IPS-11a (cell line): ENCODE data around the gene SLC6A3.
"Not testable (repeated sequence)": the region's sequence is repeated elsewhere in the genome, so short reads cannot be mapped to it uniquely, and the experiment has no call there.

Experiments used
- H3K4me3 ChIP-seq: one replicate; pipeline ENCODE4 v1.5.1; 2013; ENCODE audit warnings: low read depth, low read length, control low read depth

The SLC6A3 gene

DNA sequence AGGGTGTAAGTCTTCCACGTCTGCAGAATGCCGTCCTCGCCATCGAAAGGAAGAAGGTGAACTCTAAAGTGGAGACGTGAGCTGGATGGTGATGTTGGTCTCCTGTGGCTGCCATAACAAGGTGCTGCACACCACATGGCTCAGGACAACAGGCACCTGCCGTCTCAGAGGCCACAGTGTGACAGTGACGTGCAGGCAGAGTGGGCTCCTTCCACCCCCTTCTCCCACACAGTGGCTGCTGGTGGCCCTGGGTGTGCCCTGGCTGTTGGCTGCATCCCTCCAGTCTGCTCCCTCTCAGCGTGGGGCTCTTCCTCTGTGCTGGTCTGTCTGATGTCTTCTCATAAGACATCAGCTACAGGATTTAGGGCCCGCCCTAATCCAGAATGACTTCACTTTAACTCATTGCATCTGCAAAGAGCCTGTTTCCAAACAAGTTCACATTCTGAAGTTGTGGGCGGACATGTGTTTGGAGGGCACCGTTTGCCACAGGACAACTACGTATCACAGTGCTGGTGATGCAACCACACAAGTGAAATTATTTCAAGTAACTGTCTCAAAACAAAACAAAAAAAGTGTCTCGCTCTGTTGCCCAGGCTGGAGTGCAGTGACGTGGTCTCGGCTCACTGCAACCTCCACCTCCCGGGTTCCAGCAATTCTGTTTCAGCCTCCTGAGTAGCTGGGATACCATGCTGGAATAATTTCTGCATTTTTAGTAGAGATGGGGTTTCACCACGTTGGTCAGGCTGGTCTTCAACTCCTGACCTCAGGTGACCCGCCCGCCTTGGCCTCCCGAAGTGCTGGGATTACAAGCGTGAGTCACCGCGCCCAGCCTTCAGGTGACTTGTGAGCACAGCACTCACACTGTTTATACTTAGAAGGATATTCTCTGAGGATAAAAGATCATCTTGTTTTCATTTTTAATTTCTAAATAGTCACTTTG, 69.1 kb downstream of the SLC6A3 start:
- H3K4me3 ChIP-seq, result no peak overlapping the region

DNA sequence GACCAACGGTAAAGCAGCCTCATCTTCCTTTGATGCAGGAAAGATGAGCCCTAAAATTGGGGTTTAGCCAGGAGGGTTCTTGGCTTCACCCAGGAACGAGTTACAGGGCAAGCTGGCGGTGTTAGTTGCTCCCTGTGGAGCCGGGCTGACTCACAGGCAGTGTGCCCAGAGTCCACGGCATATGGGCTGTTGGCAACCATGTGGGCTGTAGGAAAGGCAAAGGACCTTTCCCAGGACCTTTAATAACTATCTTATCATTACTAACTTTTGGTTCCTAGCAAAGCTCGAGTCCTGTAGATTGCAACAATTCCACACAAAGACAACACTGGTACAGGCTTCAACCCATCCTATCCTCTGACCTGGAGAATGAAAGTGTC, 70.6 kb downstream of the SLC6A3 start:
- no peak overlapping the region for H3K4me3 ChIP-seq

DNA sequence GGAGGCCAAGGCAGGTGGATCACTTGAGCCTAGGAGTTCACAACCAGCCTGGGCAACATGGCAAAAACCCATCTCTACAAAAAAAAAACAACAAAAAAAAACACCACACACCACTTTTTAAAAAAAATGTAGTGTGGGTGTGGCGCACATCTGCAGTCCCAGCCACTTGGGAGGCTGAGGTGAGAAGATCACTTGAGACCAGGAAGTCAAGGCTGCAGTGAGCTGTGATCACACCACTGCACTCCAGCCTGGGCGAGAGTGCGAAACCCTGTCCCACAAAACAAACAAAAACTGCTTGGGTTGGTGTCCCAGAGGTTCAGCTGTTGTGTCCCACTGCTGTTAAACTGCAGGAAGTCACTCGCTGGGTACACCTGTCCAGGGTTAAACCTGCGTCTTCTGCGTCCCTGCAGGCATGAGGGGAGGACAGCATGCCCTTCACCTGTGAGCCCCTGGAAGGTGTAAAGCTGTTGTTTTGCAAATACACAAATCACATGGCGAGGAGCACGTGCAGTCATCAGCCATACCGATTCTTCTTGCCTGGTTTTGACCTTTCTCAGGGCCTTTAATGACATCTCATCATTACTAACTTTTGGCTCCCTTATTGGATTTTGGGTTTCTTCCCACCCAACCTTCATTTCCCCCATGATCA, 71.1 kb downstream of the SLC6A3 start:
- H3K4me3 ChIP-seq, result no peak overlapping the region

DNA sequence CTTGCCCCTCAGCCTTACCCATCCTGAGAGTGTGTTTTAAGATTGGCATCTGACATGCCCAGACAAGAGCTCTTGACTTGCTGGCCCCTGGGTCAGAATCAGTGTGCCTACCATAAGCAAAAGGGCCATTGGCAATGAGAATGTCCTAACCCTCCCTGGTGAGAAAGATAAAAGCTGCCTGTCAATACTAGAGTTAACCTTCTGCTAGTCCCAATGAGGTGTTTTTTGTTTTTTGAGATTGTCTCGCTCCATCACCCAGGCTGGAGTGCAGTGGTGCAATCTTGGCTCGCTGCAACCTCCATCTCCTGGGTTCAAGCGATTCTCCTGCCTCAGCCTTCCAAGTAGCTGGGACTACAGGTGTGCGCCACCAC, 73.3 kb downstream of the SLC6A3 start:
- not testable (repeated sequence) for H3K4me3 ChIP-seq

DNA sequence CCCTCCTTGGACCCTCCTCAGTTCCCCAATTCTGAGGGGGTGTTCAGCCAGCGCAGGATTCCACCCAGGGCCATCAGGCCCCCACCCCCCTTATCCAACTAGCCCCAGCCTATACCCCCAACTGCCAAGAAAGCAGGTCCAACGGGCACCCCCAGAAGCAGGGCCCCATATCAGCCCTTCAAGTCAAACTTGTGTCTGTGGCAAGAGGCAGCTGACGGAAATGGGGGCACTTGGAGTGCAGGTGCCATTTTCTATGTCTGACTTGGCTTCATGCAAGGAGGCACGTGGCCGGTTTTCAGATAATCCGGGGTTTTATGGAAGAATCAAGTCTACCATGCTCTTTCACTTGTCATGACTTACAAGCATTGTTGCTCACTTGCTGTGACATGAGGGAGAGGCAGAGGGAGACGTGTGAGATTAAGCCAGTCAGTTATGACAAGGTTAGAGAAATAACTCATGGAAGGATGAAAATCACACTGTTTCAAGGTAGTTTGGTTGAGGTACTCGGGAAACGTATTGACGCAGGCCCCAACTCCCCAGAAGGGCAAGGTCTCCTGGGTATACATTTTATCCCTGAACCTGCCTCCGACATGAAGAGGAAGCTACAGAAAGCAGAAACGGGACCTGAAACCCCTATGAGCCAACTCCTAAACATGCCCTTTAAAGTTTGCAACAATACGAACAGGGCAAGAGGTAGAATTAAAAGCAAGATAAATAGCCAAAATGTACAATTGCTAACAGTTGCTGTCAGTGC, 73.8 kb downstream of the SLC6A3 start:
- no peak overlapping the region for H3K4me3 ChIP-seq

DNA sequence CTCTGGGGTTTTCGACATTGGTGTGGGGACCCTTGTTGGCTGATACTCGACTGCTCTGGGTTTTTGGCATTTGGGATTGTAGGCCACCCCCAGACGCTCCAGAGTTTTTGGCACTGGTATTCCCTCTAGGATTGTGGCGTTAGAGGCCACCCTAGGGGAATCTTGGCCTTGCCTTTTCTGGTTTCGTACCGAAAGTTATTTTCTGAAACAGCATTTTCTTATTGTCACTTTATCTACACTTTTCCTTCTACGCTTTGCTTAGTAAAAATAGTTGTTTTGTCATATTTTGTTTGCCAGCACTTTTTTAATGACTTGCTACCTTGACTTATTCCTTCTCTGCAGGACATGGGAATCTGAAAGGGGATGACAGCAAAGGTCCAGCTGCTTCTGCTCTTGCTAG, 75.2 kb downstream of the SLC6A3 start:
- H3K4me3 ChIP-seq, result no peak overlapping the region

DNA sequence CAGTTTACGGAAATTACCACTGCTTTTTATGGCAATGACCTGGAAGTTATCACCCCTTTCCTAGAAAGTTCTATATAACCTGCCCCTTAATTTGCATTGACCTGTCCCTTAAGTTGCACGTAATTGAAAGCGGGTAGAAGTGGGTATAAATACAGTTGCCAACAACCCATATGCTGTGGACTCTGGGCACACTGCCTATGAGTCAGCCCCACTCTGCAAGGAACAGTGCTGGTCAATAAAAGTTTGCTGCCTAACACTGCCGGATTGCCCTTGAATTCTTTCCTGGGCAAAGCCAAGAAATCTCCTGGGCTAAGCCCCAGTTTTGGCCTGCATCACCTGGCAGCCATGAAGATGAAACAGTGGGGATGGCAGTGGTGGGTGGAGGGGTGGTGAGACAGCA, 76.5 kb downstream of the SLC6A3 start:
- H3K4me3 ChIP-seq, result no peak overlapping the region

DNA sequence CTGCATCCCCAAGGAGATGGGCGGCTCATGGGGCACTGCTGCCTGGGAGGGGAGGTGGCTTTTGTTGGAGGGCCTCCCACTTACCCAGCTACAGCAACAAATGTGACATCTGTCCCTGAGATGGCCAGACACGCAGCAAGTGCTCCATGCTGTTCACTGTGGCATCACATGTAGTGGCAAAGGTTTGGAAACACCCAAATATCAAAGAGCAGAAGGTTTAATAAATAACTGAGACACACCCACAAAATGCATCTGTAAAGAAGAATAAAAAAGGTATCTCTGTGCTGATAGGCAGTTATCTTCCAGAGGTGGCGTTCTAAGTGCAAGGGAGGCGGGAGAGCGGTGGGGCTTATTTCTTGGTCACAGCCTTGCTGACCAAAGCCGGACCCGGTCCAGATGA, 77.0 kb downstream of the SLC6A3 start:
- H3K4me3 ChIP-seq, result no peak overlapping the region

DNA sequence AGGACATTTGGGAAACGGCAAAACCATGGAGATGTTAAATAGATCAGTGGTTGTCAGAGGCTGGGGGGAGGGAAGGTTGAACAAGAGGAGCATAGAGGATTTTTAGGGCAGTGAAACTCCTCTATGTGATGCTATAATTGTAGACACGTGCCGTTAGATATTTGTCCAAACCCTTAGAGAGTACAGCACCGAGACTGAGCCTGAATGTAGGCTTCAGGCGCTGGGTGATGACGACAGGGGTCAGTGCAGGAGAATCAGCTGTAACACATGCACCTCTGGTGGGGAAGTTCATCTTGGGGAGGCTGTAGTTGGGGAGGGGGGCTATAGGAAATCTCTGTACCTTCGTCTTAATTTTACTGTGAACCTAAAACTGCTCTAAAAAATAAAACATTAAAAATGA, 78.1 kb downstream of the SLC6A3 start:
- H3K4me3 ChIP-seq, result no peak overlapping the region

DNA sequence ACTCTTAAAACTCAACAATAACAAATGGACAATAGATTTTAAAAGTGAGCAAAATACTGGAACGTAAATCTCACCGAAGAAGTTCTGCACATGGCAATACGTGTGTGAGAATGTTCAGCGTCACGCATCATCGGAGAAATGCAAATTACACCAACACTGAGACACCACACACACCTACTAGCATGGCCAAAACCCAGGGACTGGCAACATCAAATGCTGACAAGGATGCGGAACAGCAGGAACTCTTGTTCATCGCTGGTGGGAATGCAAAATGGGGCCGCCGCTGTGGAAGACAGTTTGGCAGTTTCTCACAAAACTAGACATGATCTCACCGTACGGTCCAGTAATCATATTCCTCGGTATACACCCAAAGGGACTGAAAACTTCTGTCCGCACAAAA, 78.7 kb downstream of the SLC6A3 start:
- no peak overlapping the region for H3K4me3 ChIP-seq

DNA sequence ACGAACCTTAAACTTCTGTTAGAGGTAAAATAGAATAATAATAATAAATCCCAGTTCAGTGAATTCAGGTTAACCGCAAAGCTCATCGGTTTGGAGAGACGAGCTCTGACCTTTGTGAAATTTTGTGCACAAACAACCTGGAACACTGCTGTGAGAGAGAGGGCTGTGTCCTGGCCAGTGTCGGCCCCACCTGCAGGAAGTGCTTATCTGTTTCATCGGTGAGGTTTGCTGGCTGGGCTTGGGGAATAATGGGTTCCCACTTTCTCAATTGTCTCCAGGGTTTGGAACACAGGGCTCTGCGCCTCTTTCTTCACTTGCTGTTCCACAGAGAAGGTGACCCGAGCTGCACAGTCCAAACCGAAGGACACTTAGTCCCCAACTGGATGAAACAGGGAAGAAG, 81.0 kb downstream of the SLC6A3 start:
- no peak overlapping the region for H3K4me3 ChIP-seq

DNA sequence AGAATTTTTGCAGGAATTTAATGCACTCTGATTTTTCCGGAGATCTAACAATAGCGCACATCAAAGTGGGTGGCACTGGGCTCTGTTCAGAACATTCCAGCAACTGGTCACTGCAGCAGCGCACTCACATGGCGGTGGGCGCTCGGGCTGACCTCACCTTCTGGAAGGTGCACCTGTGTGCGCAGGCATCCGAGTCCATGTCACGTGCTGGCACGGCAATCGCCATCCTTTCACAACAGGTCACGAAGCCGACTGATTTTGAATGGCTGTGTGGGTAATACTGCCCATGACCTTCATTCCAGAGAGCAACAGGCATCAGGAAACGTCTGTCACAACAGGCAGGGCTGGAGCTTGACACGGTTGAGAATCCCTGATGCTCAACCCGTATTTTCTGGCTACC, 81.7 kb downstream of the SLC6A3 start:
- H3K4me3 ChIP-seq, result no peak overlapping the region

DNA sequence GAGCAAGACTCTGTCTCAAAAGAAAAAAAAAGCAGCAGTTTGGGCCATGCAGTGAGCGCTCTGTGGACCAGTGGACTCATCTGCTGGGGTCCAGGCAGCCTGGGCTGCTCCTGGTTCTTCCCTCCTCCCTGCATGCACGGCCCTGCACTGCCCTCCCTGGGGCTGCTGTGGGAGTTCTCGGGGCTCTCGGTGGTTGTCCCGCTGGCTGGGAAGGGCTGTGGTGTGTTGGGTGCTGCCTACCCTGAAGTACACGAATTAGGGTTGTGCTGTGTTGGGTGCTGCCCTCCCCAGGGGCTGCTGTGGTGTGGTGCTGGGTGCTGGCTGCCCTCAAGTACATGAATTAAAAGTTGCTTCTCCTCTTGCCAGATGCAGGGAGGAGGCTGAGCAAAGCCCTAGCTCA, 82.1 kb downstream of the SLC6A3 start:
- no peak overlapping the region for H3K4me3 ChIP-seq

DNA sequence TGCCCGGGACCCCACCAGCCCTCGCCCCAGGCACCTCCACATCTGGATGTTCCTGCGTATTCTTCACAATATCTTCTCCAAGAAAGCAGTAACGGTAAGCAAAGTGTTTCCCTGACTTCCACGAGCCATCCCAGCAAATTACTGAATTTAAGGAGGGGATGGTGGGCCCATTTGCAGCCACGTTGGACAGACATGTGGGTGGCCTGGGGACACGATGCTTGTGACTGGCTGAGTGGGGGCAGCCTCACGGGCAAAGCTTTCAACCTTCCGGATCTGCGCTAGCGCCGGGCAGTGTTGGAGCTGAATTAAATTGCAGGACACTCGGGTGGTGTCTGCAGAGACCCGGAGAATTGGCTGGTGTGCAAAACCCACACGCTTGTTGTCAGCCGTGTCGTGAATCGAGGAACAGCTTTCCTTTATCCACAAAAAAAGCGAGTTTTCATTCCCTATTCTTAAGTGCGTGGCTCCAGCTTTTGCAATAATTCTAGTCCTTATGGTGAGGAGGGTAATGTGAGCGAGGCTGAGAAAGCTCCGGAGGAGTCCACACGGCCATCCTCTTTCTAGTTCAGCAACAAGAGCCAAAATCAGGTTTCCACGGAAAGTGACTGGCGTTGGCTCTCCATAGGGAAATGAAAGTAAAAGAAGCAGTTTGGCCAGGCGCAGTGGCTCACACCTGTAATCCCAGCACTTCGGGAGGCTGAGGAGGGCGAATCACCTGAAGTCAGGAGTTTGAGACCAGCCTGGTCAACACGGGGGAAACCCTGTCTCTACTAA, 82.8 kb downstream of the SLC6A3 start:
- no peak overlapping the region for H3K4me3 ChIP-seq

DNA sequence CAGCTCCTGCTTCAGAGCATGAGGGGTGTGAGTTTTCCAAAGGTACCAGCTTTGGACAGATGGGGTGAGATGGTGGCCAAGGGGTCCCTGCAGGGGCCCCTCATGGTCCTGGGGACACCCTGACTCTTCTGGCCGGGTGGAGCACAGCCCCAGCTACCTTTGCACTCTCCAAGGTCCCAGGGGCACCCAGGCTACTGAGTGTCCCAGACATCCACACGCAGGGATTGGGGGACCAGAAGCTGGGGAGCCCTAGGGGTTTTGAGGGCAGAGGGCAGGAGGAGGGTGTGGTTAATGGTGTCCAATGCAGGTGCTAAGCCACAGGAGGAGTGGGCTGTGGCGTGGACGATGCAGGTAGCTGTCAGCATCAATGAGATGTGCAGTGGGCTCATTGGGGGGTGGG, 84.4 kb downstream of the SLC6A3 start:
- no peak overlapping the region for H3K4me3 ChIP-seq

DNA sequence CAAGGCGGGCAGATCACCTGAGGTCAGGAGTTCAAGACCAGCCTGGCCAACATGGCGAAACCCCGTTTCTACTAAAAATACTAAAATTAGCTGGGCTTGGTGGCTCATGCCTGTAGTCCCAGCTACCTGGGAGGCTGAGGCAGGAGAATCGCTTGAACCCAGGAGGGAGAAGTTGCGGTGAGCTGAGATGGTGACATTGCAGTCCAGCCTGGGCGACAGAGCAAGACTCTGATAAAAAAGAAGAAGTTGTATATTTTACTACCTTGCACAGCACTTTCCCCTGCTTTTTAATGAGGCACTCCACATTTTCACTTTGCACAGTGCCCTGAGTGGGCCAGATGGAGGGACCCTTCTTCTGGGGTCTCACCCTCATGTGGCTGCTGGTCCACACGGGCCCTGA, 84.9 kb downstream of the SLC6A3 start:
- H3K4me3 ChIP-seq, result not testable (repeated sequence)

DNA sequence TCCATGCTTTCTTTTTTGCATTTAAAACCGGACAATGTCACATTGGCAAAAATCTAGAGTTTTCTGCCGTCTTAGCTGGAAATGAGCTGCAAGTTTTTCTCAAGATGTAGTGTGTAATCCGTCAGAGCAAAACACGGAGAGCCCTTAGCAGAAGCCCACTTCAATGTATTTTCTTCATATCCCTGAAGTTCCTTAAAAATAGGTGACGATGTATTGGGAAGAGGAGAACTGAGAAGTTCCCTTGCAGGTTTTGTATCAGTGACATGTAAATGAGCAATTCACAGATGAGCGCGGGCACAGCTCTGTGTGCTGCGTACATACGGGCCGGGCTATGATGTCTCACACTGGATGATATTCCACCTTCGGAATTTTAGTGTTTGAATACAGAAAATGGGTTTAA, 85.5 kb downstream of the SLC6A3 start:
- no peak overlapping the region for H3K4me3 ChIP-seq

DNA sequence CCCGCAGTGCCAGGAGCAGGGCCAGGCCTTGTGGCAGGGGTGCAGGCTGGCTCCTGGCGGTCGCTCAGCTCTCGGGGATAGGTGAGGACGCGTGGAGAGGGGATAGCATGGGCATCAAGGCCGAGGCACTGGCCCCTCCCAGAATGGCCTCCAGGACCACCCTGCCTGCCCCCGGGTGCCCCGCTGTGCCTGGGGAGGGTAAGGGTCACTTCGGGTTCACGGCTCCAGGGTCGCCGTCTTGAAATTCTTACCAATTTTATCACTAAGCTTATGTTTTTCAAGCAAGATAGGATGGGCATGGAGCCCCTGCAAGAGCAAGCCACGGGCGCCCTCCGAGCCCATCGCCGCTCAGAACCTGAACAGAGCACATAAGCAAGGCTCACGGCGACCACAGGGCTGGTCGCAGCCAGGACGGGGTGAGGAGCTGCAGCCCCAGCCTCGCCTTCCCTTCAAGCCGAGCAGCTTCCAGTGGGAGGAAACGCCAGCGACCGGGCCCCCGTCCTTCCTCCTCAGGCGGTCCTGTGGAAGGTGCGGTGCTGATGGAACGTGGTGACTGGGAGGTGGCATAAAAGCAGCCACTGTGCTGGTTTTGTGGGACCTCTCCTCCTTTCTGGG, 86.1 kb downstream of the SLC6A3 start:
- no peak overlapping the region for H3K4me3 ChIP-seq

DNA sequence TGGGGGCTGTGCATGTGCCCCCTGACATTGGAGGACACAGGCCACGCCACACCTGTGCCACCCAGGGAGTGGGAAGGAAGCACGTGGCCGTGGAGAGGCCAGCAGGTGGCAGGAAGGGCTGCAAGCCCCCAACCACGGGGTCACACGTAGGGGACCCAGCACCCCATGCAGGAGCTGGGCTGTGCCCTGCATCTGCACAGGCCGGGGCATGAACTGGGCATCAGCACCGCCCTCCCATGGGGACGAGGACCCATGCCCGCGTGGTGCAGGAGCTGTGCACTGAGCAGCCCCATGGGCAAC, 86.6 kb downstream of the SLC6A3 start:
- no peak overlapping the region for H3K4me3 ChIP-seq

DNA sequence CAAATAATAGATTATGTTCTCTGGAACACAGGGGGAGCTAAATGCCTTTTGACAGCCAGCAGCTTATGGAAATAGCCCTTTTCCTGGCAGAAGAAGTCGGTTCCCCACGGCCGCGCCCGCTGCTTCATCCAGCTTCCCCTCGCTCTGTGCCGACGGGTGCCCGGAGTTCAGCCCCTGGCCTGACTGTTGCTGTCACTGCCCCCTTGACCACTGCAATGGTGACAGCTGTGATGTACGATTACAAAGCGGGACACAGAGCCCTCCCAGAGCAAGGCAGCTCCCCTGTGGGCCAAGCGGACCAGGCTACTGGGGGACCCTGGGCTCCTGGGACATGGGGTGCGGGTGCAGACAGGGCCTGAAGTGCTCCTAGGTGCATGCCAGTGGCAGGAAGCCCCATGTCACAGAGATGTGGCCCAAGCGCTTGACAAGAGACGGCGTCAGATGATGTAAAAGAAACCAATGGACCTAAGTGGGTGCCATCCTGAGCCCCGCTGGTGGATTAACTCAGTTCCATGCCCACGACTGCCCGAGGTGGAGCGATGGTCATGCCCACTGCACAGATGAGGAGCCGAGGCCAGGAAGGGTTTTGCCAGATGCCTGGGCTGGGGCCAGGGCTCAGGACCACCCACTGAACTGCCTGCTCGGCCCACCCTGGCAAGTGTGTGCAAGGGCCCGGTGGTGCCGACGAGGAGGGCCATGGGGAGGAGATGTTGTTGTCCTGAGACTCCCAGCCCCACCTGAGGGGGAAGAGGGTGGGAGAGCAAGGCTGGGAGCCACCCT, 87.1 kb downstream of the SLC6A3 start:
- H3K4me3 ChIP-seq, result no peak overlapping the region
